GM18870 (cell line): ENCODE results near the gene USF2.

ENCODE experiments used
- ATAC-seq: cut with Tn5 transposase; IDR thresholded peaks from one replicate; pipeline ENCODE4 v1.9.1; 2021; ENCODE audit warnings: moderate library complexity; ENCODE audit not compliant: unreplicated experiment

Gene USF2

DNA sequence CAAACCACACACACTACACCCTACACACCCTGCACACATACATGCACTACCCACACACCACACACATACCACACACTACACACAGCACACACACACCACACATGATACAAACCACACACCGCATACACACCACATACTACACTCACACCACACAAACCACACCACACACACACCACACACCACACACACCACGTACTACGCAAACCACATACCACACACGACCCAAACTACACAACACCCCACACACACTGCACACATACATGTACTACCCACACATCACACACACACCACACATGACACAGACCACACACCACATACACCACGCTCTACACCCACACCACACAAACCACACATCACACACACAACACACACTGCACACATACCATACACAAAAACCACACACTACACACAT lies 29.8 kb downstream of the USF2 start:
- no peak for ATAC-seq

DNA sequence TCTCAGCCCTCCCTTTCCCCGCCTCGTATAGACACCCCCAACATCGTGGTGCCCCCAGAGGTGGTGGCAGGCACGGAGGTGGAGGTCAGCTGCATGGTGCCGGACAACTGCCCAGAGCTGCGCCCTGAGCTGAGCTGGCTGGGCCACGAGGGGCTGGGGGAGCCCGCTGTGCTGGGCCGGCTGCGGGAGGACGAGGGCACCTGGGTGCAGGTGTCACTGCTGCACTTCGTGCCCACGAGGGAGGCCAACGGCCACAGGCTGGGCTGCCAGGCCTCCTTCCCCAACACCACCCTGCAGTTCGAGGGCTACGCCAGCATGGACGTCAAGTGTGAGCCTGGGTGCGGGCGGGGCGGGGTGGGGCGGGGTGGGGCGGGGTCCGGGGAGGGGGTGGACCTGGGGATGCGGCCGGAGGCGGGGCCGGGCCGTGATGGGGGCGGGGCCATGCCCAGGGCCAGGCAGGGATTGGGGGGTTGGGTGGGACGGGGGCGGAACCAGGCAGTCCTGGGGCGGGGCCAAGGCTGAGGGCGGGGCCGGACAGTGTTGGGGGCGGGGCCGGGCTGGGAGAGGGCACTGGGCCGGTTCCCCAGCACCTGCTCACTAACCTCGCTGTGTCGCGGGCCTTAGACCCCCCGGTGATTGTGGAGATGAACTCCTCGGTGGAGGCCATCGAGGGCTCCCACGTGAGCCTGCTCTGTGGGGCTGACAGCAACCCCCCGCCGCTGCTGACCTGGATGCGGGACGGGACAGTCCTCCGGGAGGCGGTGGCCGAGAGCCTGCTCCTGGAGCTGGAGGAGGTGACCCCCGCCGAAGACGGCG lies 31.0 kb downstream of the USF2 start:
- ATAC-seq: no peak

DNA sequence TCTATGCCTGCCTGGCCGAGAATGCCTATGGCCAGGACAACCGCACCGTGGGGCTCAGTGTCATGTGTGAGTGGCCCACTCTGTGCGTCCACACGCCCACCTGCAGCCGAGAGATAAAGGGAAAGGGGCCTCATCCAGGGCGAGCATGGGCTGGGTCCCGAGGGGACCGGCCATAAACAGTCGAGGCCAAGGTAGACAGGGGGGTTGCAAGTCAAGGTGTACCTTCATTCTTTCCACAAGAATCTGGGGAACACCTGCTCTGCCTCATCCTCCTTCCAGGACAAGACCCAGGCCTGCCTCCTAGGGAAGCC lies 31.5 kb downstream of the USF2 start:
- no peak for ATAC-seq

DNA sequence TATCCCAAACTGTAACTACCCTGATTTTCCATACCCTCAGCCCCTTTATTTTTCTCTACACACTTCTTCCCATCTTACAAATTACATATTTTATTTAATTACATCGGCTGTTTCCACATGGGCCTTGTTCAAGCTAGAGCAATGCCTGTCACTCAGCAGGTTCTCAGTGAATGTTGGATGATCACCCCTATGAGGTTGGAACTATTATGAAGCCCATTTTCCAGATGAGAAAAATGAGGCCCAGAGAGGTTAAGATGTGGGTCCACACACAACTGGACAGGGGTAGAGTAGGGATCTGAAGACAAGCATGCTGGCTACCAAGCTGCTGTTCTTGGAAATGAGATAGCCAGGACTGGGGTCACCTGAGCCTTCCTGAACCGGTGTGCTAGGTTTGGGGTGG lies 33.2 kb downstream of the USF2 start:
- ATAC-seq: no peak

DNA sequence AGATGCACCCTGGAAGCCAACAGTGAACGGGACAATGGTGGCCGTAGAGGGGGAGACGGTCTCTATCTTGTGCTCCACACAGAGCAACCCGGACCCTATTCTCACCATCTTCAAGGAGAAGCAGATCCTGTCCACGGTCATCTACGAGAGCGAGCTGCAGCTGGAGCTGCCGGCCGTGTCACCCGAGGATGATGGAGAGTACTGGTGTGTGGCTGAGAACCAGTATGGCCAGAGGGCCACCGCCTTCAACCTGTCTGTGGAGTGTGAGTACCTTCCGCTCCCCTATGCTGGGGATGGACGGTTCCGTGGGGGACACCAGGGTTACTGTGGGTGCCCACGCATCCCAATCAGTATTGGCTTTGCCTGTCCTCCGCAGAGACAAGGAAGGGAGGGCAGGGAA lies 33.7 kb downstream of the USF2 start:
- no peak for ATAC-seq

DNA sequence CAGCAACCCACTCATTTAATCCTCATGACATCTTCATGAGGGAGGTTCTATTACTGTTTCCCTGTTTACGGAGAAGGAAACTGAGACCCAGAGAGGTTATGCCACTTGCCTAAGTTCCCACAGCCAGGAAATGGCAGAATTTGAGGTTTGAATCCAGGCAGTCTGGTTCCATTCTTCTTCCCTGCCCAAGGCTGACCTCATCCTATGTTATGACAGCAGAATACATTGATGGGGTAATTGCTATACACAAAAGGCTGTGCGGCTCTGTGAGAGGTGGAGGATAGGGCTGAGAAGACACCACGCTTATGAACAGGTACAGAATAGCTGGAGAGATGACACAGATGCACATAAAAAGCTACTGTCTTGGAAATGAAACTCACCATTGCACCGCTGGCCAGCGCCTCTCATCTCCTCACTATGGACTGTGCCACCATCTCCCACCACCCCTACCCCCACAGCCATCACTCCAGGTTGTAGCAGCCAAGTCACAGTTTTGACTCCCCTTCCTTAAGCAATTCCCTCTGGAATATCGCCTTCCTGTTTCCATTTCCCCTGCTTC lies 34.7 kb downstream of the USF2 start:
- ATAC-seq: no peak

DNA sequence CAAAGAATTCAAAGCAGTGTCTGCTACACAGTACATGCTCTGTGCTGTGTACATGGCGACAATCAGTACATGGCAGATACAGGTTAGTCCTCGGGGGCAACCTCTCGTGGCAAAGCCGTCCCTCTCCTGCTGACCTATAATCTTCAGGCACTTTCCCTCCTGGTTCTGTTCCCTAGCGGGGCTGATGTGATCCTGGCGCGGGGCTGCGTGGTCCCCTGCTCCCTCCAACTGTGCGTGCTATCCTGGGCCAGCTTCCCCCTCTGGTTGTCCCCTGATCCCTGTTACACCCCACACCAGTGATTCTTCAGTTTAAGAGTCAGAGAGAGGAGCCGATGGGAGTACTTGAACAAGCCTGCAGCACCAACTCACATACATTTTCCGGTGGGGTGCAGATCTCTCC lies 35.3 kb downstream of the USF2 start:
- no peak for ATAC-seq

DNA sequence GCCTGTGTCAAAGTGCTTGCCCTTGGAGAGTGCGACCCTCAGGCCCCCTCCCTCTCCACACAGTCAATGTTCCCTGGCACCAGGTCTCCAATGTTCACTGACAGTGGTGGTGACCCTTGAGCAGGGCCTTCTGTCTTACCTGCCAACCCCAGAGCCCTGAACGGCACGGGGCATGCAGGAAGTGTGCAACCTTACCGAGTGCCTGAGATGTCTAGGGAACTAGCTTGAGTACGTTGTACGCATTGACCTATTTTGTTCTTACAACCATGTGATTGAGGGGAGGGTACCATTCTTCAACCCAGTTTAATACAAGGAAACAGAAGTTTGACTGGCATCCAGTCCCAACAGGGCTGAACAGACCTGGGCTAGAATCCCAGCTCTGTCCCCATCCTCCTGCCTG lies 36.4 kb downstream of the USF2 start:
- ATAC-seq: no peak

DNA sequence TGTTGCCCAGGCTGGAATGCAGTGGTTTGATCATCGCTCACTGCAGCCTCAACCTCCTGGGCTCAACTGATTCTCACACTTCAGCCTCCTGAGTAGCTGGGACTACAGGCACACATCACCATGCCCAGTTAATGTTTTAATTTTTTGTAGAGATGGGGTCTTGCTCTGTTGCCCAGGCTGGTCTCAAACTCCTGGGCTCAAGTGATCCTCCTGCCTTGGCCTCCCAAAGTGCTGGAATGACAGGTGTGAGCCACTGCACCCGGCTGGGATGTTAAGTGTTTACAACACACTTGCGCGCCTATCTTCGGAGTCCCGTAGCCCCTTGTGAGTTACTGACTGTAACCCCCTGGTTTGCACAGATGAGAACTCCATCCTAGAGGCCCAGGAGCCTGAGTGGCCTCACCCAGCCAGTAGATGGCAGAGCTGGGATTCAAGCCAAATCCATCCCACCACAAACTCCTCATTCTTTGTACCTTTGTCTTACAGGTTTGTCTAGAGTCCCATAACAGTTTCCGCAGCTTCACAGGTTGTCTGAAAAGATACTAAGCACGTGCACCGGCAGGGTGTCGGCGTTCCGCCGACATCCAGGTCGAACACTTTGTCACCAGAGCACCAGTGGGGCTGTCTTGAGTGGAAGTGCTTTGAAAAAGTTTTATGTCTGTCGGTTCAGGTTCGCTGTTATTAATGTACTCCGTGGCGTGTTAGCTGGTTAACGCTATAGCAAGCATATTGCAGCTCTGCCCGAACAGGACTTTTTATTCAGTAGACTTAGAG lies 37.9 kb downstream of the USF2 start:
- no peak for ATAC-seq

DNA sequence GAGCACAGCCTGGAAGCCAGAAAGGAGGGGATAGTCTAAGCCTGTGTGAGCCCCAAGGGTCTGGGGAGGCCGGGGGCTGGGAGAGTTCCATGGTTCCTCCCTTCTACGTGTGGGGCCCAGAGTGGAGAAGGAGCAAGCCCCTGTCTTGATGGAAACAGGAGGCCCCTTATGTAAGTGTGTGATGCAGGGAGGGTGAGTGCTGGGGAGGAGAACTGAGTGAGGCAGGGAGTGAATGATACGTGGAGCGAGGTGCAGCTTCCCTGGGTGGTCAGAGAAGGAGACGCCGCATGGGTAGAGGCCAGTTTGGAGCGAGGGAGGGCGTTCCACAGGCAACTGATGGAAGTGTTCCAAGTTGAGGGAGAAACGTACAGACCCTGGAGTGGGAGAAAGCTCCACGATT lies 39.2 kb downstream of the USF2 start:
- no peak for ATAC-seq

DNA sequence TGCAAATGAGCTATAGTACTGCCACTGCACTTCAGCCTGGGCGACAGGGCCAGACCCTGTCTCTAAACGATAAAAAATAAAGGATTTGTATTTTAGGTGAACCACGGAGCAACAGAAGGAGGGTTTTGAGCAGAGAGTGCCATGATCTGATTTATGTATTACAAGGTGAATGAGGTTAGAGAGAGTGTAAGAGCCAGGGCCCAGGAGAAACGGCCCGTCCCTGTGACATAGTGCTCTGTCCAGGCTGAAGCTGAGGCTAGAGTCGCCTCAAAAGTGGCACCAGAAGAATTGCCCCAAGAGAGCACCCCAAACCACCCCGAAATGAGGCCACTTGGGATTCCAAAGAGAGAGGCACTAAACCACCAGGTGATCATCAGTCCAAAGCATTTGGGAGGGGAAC lies 40.1 kb downstream of the USF2 start:
- ATAC-seq: no peak

DNA sequence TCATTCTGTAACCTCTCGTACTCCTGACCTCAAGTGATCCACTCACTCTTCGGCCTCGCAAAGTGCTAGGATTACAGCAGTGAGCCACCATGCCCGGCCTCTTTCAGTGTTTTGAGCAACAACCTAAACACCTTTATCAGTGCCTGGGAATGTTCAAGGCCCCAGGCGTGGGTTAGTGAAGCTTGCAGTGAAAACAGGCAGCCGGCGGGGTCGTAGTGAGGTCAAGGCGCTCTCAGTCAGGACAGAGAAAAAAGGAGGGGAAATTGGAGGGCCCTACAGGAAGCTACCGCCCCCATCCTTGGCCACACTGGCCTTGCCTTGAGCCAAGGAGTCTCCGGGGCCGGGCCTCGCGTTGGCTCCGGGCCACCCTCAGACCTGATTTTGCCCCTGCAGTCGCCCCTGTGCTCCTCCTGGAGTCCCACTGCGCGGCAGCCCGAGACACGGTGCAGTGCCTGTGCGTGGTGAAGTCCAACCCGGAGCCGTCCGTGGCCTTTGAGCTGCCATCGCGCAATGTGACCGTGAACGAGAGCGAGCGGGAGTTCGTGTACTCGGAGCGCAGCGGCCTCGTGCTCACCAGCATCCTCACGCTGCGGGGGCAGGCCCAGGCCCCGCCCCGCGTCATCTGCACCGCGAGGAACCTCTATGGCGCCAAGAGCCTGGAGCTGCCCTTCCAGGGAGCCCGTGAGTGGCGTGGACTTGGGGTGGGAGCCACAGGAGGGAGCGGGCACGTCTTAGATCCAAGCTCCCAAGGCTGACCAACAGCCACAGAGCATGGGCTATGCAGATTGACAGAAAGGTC lies 40.9 kb downstream of the USF2 start:
- no peak for ATAC-seq

DNA sequence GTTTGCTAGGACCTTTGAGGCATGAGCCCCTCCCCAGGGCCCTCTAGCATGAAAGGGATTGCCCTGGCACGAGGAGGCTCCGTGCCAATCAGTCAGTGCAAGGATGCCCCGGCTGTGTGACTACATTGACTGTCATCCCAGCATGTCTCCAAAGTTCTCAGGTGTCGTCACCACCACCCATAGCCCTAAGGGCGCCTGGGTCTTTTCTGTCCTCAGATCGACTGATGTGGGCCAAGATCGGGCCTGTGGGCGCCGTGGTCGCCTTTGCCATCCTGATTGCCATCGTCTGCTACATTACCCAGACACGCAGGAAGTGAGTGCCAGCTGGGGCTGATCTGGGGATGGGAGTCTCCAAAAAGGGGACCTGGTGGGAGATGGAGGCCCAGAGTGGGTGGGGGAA lies 41.6 kb downstream of the USF2 start:
- ATAC-seq: no peak

DNA sequence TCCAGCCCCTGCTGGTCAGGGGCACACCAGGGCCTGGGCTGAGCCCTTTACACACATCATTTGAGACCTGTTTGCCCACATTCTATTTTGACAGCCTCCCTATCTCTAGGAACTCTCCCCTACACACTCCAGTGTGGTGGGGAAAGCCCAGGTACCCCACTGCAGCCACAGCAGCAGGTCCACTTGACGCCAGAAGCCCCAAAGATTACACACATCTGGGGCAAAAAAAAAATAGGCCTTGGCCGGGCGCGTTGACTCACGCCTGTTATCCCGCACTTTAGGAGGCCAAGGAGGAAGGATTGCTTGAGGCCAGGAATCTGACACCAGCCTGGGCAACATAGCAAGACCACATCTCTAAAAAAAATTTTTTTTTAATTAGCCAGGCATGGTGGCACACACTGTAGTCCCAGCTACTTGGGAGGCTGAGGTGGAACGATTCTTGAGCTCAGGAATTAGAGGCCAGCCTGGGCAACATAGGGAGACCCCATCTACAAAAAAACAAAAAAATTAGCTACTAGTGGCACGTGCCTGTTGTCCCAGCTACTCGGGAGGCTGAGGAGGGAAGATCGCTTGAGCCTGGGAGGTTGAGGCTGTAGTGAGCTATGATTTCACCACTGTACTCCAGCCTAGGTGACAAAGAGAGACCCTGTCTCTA lies 42.2 kb downstream of the USF2 start:
- ATAC-seq: no peak

DNA sequence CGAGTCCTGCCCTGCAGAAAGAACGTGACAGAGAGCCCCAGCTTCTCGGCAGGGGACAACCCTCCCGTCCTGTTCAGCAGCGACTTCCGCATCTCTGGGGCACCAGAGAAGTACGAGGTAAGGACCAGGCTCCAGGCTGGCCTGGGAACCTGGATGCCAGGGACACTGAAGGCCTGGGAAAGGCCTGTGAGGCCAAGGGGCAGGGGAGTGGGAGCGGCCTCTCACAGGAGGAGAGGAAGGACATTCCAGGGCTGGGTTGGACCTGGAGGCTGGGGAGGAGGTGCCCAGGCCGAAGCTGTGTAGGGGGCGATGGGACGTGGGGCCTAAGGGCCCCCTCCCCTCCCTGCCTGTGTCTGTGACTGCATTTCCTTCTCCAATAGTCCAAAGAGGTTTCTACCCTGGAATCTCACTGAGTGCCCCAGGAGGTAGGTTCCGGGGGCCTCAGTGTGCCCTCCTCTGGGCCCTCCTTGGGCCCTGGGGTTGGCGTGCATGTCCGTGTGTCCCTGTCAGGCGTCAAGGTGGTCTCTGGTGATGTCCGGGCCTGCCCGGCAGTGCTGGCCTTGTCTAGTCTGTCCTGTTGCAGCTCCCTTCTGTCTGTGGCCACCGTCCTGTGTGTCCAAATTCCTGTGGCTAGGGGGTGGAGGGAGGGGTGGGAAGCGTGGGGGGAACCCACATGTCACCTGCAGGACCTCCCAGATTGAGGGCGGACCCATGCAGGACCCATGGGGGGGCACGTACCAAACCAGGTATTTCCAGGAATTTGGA lies 43.3 kb downstream of the USF2 start:
- ATAC-seq: no peak

DNA sequence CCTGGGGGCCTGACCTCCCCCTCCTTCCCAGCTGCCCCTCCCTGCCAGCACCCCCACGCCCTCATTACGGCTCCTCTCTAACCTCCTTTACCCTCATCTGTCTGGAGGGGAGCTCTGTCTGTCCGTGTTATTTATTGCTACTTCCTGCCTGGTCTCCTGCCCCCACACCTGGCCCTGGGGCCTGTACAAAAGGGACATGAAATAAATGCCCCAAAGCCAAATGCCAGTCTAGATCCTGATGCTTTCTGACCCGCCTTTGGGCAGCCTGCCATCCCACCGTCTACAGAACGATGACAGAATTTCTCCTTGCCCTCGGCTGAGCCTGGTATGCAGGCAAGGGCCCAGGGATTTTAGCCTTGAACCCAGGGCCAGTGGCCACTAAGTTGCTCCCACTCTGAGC lies 44.8 kb downstream of the USF2 start:
- no peak for ATAC-seq

DNA sequence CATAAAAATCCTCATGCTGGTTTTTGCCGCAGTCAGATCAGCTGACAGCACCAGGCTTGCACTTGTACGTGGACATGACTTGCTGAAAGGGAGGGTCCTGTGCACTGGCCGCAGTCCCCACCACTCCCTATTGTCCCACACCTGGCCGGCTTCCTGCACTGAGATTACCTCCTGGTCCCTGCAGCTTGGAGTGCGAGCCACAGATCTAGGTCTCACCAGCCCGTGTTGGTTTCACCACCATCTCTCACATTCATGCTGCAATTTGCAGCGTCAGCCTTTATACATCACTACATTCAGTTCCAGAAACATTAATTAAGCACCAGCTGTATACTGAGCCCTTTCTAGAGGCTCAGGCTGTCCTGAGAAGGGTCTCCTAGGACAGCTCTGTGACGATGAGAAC lies 45.3 kb downstream of the USF2 start:
- ATAC-seq: no peak

DNA sequence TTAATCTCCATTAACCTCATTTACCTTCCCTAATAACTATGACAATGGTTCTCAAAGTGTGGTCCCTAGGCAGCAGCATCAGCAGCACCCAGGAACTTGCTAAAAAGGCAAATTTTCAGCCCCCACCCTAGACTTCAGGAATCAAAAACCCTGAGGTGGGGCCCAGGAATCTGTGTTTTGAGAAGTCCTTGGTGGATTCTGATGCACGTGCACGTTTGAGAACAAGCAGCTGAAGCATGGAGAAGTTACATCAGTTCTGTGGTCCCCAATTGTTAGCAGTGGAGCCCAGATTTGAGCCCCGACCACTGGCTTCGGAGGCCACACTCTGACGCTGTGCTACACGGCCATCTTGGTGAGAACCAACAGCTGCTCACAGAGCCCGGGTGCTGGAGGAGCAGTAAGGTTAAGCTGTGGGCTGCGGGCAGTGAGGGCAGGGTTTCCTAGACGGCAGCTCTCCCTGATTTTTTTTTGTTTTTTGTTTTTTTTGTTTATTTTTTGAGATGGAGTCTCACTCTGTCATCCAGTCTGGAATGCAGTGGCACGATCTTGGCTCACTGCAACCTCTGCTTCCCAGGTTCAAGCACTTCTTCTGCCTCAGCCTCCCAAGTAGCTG lies 46.2 kb downstream of the USF2 start:
- no peak for ATAC-seq

DNA sequence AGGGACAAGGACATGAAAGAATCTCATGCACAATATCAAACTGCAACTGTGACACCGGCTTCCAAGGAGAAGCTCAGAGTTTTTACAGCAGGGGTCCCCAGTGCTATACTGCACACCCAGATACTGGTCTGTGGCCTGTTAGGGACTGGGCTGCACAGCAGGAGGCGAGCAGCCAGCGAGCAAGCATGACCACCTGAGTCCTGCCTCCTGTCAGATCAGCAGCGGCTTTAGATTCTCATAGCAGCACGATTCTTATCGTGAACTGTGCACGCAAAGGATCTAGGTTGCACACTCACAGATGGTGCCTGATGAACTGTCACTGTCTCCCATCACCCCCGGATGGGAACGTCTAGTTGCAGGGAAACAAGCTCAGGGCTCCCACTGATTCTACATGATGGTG lies 47.1 kb downstream of the USF2 start:
- no peak for ATAC-seq

DNA sequence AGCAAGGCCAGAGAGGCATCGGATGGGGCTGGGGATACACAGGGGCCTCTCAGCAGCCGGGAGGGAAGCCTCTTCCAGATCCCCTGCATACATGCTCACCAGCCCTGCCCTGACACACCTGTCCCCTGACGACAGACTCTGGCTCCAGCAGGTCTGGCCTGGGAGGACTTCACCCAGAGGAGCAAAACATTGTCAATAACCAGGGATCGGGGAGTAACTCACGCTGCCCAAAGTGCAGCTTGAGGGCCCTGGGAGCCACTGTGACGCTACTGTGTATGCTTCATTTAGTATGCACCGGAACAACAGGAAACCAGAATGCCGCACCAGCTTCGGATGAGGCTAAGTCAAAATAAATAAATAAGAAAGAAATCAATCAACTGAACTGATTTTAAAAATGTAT lies 47.8 kb downstream of the USF2 start:
- ATAC-seq: no peak
